Measurements from ENCODE around the gene DYNC1LI1.

GRCh38 chr3:32542807-32543206 lies 27.9 kb downstream of the DYNC1LI1 start:
- no peak for TF ChIP-seq CTCF (IDR thresholded peaks at IDR 0.05)
- no peak for TF ChIP-seq SMC3 (IDR thresholded peaks at IDR 0.05)
- TF ChIP-seq ZFP36 (IDR thresholded peaks at IDR 0.05; ENCODE audit: borderline replicate concordance, partially characterized antibody): no peak
- TF ChIP-seq RAD21 (conservative IDR thresholded peaks at IDR 0.05 in 1 of 2, IDR thresholded peaks at IDR 0.05 in 1 of 2): no peak
- no peak for TF ChIP-seq CBX2 (IDR thresholded peaks at IDR 0.05; ENCODE audit: borderline replicate concordance, low read depth)
- no peak for TF ChIP-seq JUNB (IDR thresholded peaks at IDR 0.05)
- TF ChIP-seq RCOR1 (IDR thresholded peaks at IDR 0.05; ENCODE audit: low read depth, low read length): no peak
- TF ChIP-seq EHMT2 (IDR thresholded peaks at IDR 0.05; ENCODE audit: low read depth): no peak
- TF ChIP-seq NR3C1 (IDR thresholded peaks at IDR 0.05): no peak
- no peak for TF ChIP-seq POLR2A (IDR thresholded peaks at IDR 0.05; ENCODE audit: low read length)
- no peak for TF ChIP-seq PHF8 (IDR thresholded peaks at IDR 0.05; ENCODE audit: borderline replicate concordance, low read depth)
